ENCODE measurements around the gene RNF43.
A peak's percentile ranks its signal among the peaks of the same experiment; 100 is the strongest.

RNF43 gene

GRCh38 chr17:58417300-58418092, at the start of gene RNF43:
Gene RNF43 (minus strand): TSS chr17:58417534. CDS start chr17:58415577, 1,957 bp downstream.
- DNase-seq, result peak; percentile 90

GRCh38 chr17:58455491-58455890, 38.2 kb upstream of the RNF43 start:
- no peak for DNase-seq

GRCh38 chr17:58452738-58453137, 35.4 kb upstream of the RNF43 start:
- DNase-seq, result no peak

GRCh38 chr17:58447039-58447975, 30.0 kb upstream of the RNF43 start:
- DNase-seq, result peak; percentile 92

- DNase-seq, result no peak
Observed at GRCh38 chr17:58446086-58446485, 28.8 kb upstream of the RNF43 start.

- DNase-seq, result peak; percentile 92
Observed at GRCh38 chr17:58436805-58437239, 19.5 kb upstream of the RNF43 start.

- DNase-seq, result peak; percentile 36
Observed at GRCh38 chr17:58436245-58436644, 18.9 kb upstream of the RNF43 start.

GRCh38 chr17:58432806-58433573, 15.7 kb upstream of the RNF43 start:
- no peak for DNase-seq

GRCh38 chr17:58427807-58428206, 10.5 kb upstream of the RNF43 start:
- no peak for DNase-seq

GRCh38 chr17:58421711-58422110, 4.4 kb upstream of the RNF43 start:
- DNase-seq, result no peak

GRCh38 chr17:58420827-58421226, 3.5 kb upstream of the RNF43 start:
- DNase-seq, result no peak

- DNase-seq, result no peak
Observed at GRCh38 chr17:58416937-58417299, 416 bp downstream of the RNF43 start.

- no peak for DNase-seq
Observed at GRCh38 chr17:58416396-58416795, 938 bp downstream of the RNF43 start.

GRCh38 chr17:58415371-58416055, 1.8 kb downstream of the RNF43 start:
- peak; percentile 9 for DNase-seq

GRCh38 chr17:58414596-58414997, 2.7 kb downstream of the RNF43 start:
- no peak for DNase-seq

- no peak for DNase-seq
Observed at GRCh38 chr17:58413684-58414083, 3.6 kb downstream of the RNF43 start.

- DNase-seq, result peak; percentile 41
Observed at GRCh38 chr17:58412961-58413586, 4.3 kb downstream of the RNF43 start.

- DNase-seq, result no peak
Observed at GRCh38 chr17:58412064-58412703, 5.2 kb downstream of the RNF43 start.

GRCh38 chr17:58411408-58411894, 5.9 kb downstream of the RNF43 start:
- DNase-seq, result no peak

GRCh38 chr17:58410714-58411407, 6.5 kb downstream of the RNF43 start:
- DNase-seq, result no peak

GRCh38 chr17:58409432-58409831, 7.9 kb downstream of the RNF43 start:
- no peak for DNase-seq

Data from OCI-M1 (cell line).